ENCODE measurements around the gene IL23R. TPM values are rescaled to one million over a fixed set of nuclear protein-coding genes. Genes with fewer than 3 reads are reported as not detected.

IL23R gene
- polyA plus RNA-seq, 12 donors: 0.04 to 0.37 (median 0.08) TPM; not detected in 7

- no peak for DNase-seq
Observed at GRCh38 chr1:67239738-67240137, 73.5 kb downstream of the IL23R start.

- DNase-seq: no peak
Observed at GRCh38 chr1:67241200-67241746, 75.0 kb downstream of the IL23R start.

- no peak for DNase-seq
Observed at GRCh38 chr1:67242016-67242415, 75.8 kb downstream of the IL23R start.

- no peak for DNase-seq
Observed at GRCh38 chr1:67250051-67250653, 83.9 kb downstream of the IL23R start.

- DNase-seq: no peak
Observed at GRCh38 chr1:67256291-67257172, 90.3 kb downstream of the IL23R start.

GRCh38 chr1:67257173-67257535 lies 90.9 kb downstream of the IL23R start:
- no peak for DNase-seq

GRCh38 chr1:67261680-67262079 lies 95.4 kb downstream of the IL23R start:
- no peak for DNase-seq

GRCh38 chr1:67262735-67263134 lies 96.5 kb downstream of the IL23R start:
- DNase-seq: no peak

- no peak for DNase-seq
Observed at GRCh38 chr1:67264152-67264551, 97.9 kb downstream of the IL23R start.

GRCh38 chr1:67264899-67265298 lies 98.6 kb downstream of the IL23R start:
- no peak for DNase-seq

- DNase-seq: no peak
Observed at GRCh38 chr1:67269061-67269460, 102.8 kb downstream of the IL23R start.

GRCh38 chr1:67270541-67270940 lies 104.3 kb downstream of the IL23R start:
- DNase-seq: no peak

GRCh38 chr1:67273591-67273990 lies 107.3 kb downstream of the IL23R start:
- no peak for DNase-seq

- DNase-seq: no peak
Observed at GRCh38 chr1:67274623-67275325, 108.5 kb downstream of the IL23R start.

- DNase-seq: no peak
Observed at GRCh38 chr1:67280696-67281095, 114.4 kb downstream of the IL23R start.

GRCh38 chr1:67281244-67281643 lies 115.0 kb downstream of the IL23R start:
- DNase-seq: no peak

- no peak for DNase-seq
Observed at GRCh38 chr1:67285780-67286488, 119.7 kb downstream of the IL23R start.

GRCh38 chr1:67290236-67290635 lies 124.0 kb downstream of the IL23R start:
- no peak for DNase-seq

- no peak for DNase-seq
Observed at GRCh38 chr1:67294836-67295617, 128.8 kb downstream of the IL23R start.

GRCh38 chr1:67298762-67299161 lies 132.5 kb downstream of the IL23R start:
- no peak for DNase-seq

- no peak for DNase-seq
Observed at GRCh38 chr1:67299296-67299695, 133.0 kb downstream of the IL23R start.
